Amygdala (tissue), 56 donors: ENCODE data around the gene PRSS1.
"Not testable (repeated sequence)": the region's sequence is repeated elsewhere in the genome, so short reads cannot be mapped to it uniquely, and the experiment has no call there.

Source experiments
- DNase-seq, 56 donors: peaks; one replicate each; lab custom pipeline; 2025; lab: John Stamatoyannopoulos, UW

PRSS1 gene

DNA sequence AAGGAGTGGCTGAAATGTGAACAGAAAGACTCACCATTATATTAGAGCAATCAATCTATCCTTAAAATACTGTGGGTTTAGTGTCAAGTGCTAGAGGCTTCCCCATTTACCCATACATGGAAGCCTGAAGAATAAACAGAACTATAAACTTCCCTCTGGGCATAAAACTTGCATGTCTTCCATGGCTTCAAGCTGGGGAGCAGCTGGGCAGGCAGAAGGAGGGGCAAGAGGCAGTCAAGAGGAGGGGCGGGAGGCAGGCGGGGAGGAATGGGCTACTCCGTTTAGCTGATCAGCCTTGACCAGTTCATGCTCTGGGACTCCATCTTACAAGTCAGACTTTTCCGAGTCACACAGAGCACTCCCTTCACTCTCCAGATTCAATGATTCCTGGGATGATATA is 3.5 kb upstream of the PRSS1 start:
- no peak for DNase-seq

DNA sequence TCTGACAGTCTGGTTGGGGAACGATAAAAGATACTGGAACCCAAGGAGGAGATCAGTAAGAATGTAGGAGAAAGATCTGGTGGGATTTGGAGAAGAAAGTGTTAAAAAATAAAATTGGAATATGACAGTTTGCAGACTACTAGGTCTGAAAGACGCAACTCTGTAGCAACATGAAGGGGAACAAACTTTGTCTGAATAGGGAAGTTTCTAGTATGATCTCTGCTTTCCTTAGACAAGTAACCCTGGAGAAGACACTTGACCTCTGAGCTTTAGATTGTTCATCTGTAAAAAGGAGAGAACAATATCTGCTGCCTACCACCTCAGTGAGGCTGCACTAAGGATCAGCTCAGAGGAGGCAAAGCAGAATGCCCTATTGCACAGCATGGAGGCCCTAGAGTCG is 3.0 kb upstream of the PRSS1 start:
- no peak for DNase-seq

DNA sequence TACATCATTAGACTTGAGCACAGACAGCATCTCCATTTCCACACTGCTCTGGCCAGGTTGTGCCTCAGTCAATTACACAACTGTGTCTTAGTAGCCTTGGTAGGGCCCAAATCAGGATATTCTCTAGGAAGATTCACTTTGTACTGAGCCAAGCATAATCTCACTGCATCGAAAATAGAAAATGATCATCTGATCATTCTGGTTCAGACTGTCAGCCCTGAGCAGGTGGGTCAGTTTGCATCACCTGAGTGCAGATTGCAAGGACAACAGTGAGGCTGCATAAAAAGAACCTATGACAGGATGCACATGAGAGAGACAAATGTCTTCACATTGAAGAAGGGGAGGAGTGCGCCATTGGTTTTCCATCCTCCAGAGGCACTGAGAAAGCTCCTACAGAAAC is 862 bp upstream of the PRSS1 start:
- not testable (repeated sequence) for DNase-seq

DNA sequence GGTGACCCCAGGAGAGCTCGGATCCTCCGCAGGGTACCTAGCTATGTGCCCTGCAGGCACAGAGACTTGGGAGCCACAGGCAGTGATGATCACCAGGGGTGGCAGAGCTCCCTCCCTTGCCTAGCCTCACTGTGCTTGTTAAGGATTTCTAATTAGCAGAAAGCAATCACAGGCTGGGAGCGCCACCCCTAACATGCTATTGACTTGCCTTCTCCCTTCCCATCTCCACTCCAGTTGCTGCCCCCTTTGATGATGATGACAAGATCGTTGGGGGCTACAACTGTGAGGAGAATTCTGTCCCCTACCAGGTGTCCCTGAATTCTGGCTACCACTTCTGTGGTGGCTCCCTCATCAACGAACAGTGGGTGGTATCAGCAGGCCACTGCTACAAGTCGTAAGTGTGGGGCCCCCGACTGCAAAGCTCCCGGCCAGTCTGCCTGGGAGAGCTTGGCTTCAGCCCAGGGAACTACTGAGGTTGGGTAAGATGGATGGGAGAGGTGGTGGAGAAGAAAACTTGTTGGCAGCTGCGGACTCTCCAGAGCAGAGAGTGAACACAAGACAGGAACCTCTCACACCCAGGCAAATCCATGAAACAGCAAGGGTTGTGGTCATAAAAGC is 1.2 kb downstream of the PRSS1 start:
- DNase-seq: no peak

DNA sequence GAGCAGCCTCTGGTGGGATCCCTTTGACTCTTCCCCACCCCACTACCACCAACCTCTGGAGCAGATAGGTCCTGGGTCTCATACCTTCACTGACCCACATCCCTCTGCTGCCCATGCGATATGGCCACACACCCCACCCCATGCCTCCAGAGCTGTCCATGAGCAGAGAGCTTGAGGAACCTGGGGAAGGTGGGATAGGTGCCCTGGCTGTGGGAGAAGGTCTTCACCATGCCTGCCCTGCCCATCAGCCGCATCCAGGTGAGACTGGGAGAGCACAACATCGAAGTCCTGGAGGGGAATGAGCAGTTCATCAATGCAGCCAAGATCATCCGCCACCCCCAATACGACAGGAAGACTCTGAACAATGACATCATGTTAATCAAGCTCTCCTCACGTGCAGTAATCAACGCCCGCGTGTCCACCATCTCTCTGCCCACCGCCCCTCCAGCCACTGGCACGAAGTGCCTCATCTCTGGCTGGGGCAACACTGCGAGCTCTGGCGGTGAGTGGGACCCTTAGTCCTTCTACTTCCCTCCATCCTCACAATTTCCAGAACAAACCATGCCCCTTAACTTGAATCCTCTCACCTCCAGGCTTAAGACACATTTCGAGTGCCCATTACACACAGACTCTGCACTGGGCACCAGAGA is 2.4 kb downstream of the PRSS1 start:
- not testable (repeated sequence) for DNase-seq

DNA sequence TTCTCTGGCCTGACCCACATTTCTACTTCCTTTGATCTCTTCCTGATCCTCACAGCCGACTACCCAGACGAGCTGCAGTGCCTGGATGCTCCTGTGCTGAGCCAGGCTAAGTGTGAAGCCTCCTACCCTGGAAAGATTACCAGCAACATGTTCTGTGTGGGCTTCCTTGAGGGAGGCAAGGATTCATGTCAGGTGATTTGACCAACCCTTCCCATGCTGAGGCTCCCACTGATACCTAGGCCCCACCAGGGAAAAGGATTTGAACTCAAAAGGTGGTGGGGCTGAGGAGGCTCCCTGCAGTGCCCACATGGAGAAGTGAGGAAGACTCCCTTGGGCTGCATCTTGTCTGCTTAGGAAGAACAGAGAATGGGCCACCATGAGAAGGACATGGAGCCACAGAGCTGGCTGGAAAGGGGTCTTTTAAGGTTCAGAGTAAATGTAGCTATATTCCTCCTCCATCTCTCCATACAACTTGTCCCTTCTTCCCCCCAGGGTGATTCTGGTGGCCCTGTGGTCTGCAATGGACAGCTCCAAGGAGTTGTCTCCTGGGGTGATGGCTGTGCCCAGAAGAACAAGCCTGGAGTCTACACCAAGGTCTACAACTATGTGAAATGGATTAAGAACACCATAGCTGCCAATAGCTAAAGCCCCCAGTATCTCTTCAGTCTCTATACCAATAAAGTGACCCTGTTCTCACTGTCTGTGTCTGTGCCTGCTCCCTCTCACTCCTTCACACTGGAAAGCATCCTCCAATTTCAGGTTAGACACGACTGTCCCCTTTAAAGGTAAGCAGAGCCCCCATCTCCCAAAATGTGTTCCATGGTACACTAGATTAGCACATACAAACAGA is 3.3 kb downstream of the PRSS1 start:
- DNase-seq: no peak

DNA sequence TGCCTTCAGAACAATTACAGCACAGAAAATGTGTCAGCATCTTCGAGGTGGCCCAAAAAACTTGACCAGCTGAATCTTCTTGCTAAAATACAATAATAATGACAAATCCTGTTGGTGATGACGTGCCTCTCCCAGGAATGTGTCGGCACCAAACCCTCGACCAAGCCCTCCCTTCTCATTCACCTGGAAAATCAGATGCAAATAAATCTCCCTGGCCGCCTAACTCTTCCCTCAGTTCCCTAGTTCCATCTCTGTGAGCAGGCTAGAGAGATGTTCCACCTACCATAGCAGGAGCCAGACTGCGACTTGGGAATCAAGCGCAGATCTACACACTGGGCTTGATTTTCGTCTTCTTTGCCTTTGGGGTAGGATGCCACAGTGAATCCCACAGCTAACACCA is 4.1 kb downstream of the PRSS1 start:
- no peak for DNase-seq

DNA sequence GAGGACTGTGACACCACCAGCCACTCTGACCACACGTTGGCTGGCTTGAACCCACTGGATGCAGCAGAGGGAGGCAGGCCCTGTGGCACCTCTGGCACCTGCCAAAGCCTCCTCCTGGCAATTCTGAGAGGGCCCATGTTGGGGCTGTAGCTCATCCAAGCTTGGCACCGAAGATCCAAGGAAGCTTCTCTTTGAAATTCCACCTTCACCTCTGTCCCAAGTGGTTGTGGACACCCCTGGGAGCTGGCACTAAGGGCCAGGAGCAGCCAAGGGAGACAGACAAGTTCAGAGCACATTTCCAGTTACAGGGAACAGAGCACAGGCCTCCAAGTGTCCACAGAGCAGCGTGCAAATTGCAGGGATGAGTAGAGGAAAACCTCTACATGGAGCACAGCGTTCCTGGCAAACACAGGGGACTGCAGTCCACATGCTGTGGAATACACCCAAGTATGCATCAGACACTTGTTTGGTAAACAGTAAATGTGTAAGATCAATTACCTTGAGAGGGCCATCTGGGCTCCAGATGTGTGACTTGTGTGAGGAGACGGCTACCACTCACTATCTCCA is 4.7 kb downstream of the PRSS1 start:
- DNase-seq: not testable (repeated sequence)

DNA sequence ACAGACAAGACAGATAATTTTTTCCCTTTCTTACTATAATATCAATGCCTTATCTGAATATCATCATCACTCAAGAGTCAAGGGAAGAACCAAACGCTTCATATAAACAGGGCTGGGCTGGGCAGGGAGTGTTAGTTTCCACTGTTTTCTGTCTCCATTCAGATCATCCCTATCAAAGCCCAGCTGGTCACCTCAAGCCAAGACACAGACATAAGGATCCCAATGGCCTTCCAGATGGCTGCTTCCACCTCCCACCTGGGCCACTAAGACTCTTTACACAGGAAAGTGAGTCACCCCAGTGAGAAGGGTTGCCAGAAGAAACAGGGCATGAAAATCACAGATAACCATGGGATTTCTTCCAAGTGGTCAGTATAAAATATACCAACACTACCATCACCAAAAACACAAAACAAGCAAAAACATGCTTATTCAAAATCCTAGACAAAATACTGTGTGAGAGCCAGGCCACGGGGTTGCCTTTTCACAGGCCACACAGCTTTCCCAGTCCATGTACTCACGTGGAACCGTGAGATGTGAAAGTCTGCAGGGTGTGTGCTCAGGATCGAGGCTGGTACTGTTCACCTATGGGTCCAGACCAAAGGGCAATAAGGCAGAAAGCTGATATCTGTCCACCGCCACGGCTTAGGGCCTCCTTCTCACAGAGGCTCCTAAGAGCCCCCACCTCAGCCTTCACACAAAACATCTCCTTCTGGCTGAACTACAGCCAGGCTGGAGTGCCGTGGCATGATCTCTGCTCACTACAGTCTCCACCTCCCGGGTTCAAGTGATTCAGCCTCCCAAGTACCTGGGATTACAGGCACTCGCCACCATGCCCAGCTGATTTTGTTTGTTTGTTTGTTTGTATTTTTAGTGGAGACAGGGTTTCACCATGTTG is 5.7 kb downstream of the PRSS1 start:
- DNase-seq: no peak

DNA sequence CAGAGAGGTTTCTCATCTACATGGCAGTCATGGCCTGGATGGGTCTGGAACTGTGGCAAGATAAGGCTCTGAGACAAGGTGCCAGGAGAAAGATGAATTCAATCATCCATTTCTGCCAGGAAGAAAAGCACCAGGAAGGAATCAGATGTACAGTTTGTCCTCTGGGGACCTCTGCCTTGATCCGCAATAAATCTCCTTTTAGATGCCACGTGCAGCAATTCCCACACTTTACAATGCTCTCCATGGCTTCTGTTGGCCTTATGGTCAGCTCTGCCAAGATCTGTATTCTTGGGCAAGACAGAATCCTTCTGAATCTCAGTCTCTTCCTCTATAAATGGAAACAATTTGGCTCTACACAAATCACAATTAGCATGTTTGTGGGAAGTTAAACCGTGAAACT is 9.0 kb downstream of the PRSS1 start:
- not testable (repeated sequence) for DNase-seq

DNA sequence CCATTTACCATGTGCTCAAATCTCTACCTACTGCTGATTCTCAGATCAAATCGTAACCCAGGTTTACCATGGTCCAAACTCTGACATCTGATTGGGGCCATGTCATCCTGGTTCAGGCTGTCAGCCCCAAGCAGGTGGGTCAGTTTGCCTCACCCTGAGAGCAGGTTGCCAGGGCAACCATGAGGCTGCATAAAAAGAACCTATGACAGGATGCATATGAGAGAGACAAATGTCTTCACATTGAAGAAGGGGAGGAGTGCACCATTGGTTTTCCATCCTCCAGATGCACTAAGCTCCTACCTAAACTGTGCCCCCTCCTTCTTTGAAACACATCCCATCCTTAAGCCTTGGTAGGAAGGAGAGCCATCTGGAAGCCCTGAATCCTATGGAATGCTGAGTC is 10.2 kb downstream of the PRSS1 start:
- no peak for DNase-seq

DNA sequence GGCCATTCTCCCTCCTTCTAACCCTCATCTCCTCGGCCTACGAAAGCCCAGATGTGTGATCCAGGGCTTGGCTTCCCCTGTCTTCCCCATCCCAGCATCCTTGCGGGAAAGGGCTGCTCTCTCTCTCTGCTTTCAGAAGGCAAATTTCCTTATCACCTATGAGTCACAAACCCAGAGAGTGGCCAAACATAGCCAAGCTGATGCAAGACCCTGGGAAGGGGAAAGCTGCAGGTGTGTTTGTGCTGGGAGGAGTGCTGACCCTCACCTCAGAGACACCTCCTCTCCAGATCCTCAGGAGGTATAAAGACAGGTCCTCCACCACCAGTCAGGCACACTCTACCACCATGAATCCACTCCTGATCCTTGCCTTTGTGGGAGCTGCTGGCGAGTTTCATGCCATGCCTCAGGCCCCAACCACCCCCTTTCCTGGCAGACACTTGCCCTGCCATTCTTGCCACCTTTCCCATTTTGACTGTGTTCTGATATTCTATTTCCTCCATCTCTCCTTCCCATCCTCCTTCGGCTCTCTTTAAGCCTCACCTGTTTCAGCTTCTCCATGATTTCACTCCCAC is 10.9 kb downstream of the PRSS1 start:
- no peak for DNase-seq

DNA sequence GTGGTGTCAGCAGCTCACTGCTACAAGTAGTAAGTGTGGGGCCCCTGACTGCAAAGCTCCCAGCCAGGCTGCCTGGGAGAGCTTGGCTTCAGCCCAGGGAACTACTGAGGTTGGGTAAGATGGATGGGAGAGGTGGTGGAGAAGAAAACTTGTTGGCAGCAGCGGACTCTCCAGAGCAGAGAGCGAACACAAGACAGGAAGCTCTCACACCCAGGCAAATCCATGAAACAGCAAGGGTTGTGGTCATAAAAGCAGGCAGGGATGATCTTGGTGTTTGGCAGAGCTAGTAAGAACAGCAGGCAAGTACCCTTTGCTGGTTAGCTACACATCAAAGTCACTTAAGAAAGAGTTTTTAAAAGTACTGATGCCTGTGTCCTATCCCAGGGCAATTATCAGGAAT is 12.3 kb downstream of the PRSS1 start:
- DNase-seq: not testable (repeated sequence)

DNA sequence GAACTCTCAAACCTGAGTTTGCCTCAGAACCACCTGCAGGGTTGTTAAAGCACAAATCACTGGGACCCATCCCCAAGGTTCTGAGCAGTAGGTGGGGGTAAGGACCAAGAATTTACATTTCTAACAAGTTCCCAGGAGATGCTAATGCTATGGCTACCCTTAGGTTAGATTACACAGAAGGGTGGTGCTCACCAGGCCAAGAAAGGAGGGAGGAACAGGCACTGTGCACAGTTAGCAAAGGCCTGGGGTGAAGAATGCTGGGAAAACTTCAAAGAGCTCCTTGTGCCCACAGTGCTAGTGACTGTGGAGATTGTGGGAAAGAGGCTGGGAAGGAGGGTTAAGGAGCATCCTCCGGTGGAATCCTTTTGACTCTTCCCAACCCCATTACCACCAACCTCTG is 12.8 kb downstream of the PRSS1 start:
- DNase-seq: no peak

DNA sequence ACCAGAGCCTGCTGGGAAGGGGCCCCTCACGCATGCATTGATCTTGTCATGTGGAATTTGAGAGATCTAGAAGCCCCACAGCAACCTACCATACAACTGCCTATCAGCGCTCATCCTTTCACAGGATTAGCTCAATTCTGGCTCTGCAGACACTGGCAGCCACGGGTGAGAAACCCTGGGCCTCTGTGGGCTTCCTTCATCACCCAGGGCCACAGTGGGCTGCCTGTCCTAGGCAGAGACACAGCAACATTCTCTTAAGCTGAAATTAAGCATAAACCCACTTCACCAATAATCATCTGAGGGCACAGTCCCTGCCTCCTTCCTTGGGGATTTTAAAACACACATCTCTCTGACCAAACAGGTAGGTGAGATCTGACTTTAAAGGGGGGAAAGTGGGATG is 18.2 kb downstream of the PRSS1 start:
- DNase-seq: no peak

DNA sequence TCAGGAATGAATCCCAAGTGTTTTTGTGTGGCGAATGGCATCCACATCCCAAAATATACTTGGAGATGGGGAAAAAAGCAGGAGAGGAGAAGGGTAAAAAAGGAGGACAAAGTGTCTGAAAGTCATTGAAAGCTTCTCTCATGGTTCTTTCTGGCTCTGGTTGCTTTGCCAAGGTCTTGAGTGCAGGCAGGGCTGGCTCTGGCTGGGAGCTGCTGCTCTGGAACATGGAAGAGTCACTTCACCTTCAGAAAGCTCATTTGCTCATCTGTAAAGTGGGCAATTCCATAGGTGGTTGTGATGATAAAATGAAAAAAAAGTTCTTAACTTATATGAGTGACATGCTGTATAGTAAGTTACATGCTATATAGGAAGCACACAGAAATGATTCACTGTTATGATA is 18.6 kb downstream of the PRSS1 start:
- no peak for DNase-seq

DNA sequence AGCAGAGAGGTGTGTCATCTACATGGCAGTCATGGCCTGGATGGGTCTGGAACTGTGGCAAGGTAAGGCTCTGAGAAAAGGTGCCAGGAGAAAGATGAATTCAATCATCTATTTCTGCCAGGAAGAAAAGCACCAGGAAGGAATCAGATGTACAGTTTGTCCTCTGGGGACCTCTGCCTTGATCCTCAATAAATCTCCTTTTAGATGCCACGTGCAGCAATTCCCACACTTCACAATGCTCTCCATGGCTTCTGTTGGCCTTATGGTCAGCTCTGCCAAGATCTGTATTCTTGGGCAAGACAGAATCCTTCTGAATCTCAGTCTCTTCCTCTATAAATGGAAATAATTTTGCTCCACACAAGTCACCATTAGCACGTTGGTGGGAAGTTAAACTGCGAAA is 19.6 kb downstream of the PRSS1 start:
- not testable (repeated sequence) for DNase-seq

DNA sequence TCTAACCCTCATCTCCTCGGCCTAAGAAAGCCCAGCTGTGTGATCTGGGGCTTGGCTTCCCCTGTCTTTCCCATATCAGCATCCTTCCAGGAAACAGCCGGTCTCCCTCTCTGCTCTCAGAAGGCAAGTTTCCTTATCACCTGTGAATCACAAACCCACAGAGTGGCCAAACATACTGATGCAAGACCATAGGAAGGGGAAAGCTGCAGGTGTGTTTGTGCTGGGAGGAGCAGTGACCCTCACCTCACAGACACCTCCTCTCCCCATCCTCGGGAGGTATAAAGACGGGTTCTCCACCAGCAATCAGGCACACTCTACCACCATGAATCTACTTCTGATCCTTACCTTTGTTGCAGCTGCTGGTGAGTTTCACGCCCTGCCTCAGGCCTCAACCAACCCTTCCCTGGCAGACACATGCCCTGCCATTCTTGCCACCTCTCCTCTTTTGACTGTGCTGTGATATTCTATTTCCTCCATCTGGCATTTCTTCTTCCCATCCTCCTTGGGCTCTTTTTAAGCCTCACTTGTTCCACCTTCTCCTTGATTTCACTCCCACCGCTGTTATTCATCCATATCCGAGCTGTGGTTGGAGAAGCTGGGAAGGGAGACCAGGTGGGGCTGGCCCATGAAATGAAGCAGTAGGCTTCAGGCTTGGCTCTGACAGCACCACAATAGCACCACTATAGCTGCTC is 21.5 kb downstream of the PRSS1 start, which contains the start of gene PRSS2:
Gene PRSS2, plus strand, starts transcription at position 310 of the 692 bp plus-strand sequence. Its CDS starts 13 bp downstream, at position 323.
- peak in 1 of 56 donors; percentile 5 for DNase-seq

DNA sequence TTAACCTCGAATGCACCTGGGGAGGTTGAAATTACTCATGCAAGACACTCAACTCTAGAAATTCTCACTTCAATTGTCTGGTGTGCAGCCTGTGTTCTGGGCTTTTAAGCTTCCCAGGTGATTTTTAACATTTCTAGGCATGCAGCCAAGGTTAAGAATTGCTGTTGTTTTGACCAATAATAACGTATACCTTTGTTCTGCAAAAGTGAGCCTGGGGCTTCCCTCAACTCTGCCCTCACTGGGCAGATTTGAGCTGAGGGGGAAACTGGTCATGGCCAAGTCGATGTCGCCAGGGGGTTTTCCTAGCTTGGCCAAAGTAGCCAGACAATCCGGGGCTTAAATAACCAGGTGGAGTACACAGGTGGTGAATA is 22.1 kb downstream of the PRSS1 start:
- no peak for DNase-seq
